OCI-LY7 (cell line): Measurements from ENCODE around the gene TIFAB. TPM values are rescaled to one million over a fixed set of nuclear protein-coding genes. Genes with fewer than 3 reads are reported as not detected.

ENCODE experiments used
- BruUV-seq: library from RNA; stranded (reverse); fragments of 400-500 nt; replicated peaks from 2 replicates; lab custom pipeline; 2021; lab: Mats Ljungman, UMichigan
- CTCF ChIA-PET: fragments of 300-600 bp; sonication (Branson Sonifier 250); formaldehyde crosslinking; loops from one replicate; lab custom pipeline; 2022; ENCODE audit warnings: antibody characterized with exemption; ENCODE audit not compliant: unreplicated experiment; lab: Charles Lee
- POLR2A ChIA-PET: fragments of 300-600 bp; sonication (Branson Sonifier 250); formaldehyde crosslinking; loops from one replicate; lab custom pipeline; 2022; ENCODE audit warnings: antibody characterized with exemption; lab: Charles Lee
- DNase-seq: peaks from one replicate; pipeline ENCODE4 v3.0.0-alpha.2; 2015; ENCODE audit warnings: low spot score
- H2AFZ ChIP-seq: fragments of 200-600 bp; sonication (generic), shearing (Covaris generic); 2 replicates; pipeline ENCODE4 v1.6.1; 2014; ENCODE audit warnings: mild to moderate bottlenecking, antibody characterized with exemption, low read length, moderate library complexity
- H3K27ac ChIP-seq: fragments of 200-600 bp; sonication (generic); 2 replicates; pipeline ENCODE4 v1.5.1; 2014; ENCODE audit warnings: mixed run types, low read depth, mild to moderate bottlenecking, moderate library complexity, low read length, inconsistent platforms; ENCODE audit not compliant: poor library complexity, severe bottlenecking
- H3K36me3 ChIP-seq: fragments of 200-600 bp; sonication (generic); 2 replicates; pipeline ENCODE4 v1.6.1; 2014; ENCODE audit warnings: mild to moderate bottlenecking, antibody characterized with exemption, low read length, moderate library complexity, mixed read lengths; ENCODE audit not compliant: insufficient read depth
- H3K4me1 ChIP-seq: fragments of 200-600 bp; sonication (generic); 2 replicates; pipeline ENCODE4 v1.5.1; 2014; ENCODE audit warnings: mild to moderate bottlenecking, low read length; ENCODE audit not compliant: insufficient read depth, poor library complexity, severe bottlenecking
- H3K4me2 ChIP-seq: fragments of 200-600 bp; sonication (generic); 2 replicates; pipeline ENCODE4 v1.6.1; 2014; ENCODE audit warnings: mild to moderate bottlenecking, low read length
- H3K4me3 ChIP-seq: fragments of 200-600 bp; sonication (generic); 2 replicates; pipeline ENCODE4 v1.5.1; 2014; ENCODE audit warnings: mild to moderate bottlenecking, low read depth, low read length; ENCODE audit not compliant: poor library complexity, severe bottlenecking
- H3K79me2 ChIP-seq: fragments of 200-600 bp; sonication (generic); 2 replicates; pipeline ENCODE4 v1.6.1; 2016; ENCODE audit warnings: low read depth, mild to moderate bottlenecking, low read length, moderate library complexity, mixed read lengths; ENCODE audit not compliant: insufficient read depth
- H3K9me2 ChIP-seq: fragments of 200-600 bp; sonication (generic); 2 replicates; pipeline ENCODE4 v1.6.1; 2016; ENCODE audit warnings: mild to moderate bottlenecking, low read length, mixed read lengths; ENCODE audit not compliant: insufficient read depth
- H3K9me3 ChIP-seq: fragments of 200-600 bp; sonication (generic); 2 replicates; pipeline ENCODE4 v1.6.1; 2014; ENCODE audit warnings: mild to moderate bottlenecking, mixed run types, low read length, mixed read lengths
- H4K20me1 ChIP-seq: fragments of 200-600 bp; sonication (generic); 2 replicates; pipeline ENCODE4 v1.6.1; 2014; ENCODE audit warnings: mild to moderate bottlenecking, antibody characterized with exemption, low read length, moderate library complexity, mixed read lengths; ENCODE audit not compliant: insufficient read depth
- CTCF ChIP-seq: fragments of 200-600 bp; sonication (generic); conservative IDR thresholded peaks from 2 replicates; pipeline ENCODE4 v1.5.1; 2014; ENCODE audit warnings: mild to moderate bottlenecking, antibody characterized with exemption, low read length, moderate library complexity, mixed read lengths
- EZH2phosphoT487 ChIP-seq: fragments of 200-600 bp; sonication (generic); IDR thresholded peaks from 2 replicates; pipeline ENCODE4 v1.6.1; 2018; ENCODE audit warnings: low read depth, borderline replicate concordance, mild to moderate bottlenecking, mixed run types, antibody characterized with exemption, low read length, moderate library complexity, mixed read lengths
- intact Hi-C: fragments of 100-400 bp; cut with micrococcal nuclease; formaldehyde crosslinking; loops from one replicate; pipeline ENCODE4 v1.10.0; 2022; ENCODE audit not compliant: unreplicated experiment
- total RNA-seq, 2 experiments: library from RNA; depleted of rRNA in 1 of 2; stranded (reverse); fragments of >200 nt in 1 of 2; shearing (Covaris generic) in 1 of 2; gene quantifications; 2 replicates each; pipeline ENCODE4 v1.2.3, GENCODE V29; 2014 to 2022

Gene TIFAB
- total RNA-seq, 2 experiments from 2014 or later: not detected

- no TSS peak for BruUV-seq
- Histone ChIP-seq H3K4me3 (no peak overlapping the region), H3K27ac (no peak overlapping the region), H3K79me2 (no peaks in the 10 kb centered on the region), H3K9me3 (no peaks in the 10 kb centered on the region), H2AFZ (no peak overlapping the region), H3K36me3 (no peaks in the 10 kb centered on the region), H4K20me1 (no peaks in the 10 kb centered on the region), H3K4me2 (peak overlapping the region; percentile 47; the same call in 1 of the 2 replicates), H3K9me2 (no peaks in the 10 kb centered on the region), H3K4me1 (peaks cover 12% of the 10 kb centered on the region)
- intact Hi-C loops: no loop called here
- CTCF ChIA-PET: no interaction called here
- TF ChIP-seq CTCF (no peak), EZH2phosphoT487 (no peak)
- no peak for DNase-seq
- POLR2A ChIA-PET: interaction anchor here (0.7 kb wide), 1 partner anchor 10 kb away, joined by 3 read pairs; the partner anchor contains the start of gene DCANP1
Measured at GRCh38 chr5:135437796-135438560, 14.2 kb downstream of the TIFAB start.

- intact Hi-C loops: no loop called here
- H3K9me3 ChIP-seq: no peaks in the 10 kb centered on the region
- H2AFZ ChIP-seq: no peak overlapping the region
- BruUV-seq: no TSS peak
- peaks cover 12% of the 10 kb centered on the region for H3K4me1 ChIP-seq
- H3K79me2 ChIP-seq: no peaks in the 10 kb centered on the region
- H3K4me2 ChIP-seq: peak overlapping the region; percentile 47
- no peak overlapping the region for H3K27ac ChIP-seq
- H3K36me3 ChIP-seq: no peaks in the 10 kb centered on the region
- no peak for DNase-seq
- no peaks in the 10 kb centered on the region for H3K9me2 ChIP-seq
- H4K20me1 ChIP-seq: no peaks in the 10 kb centered on the region
- TF ChIP-seq CTCF (no peak), EZH2phosphoT487 (no peak)
- CTCF ChIA-PET: no interaction called here
- POLR2A ChIA-PET: interaction anchor here (0.6 kb wide), 1 partner anchor 9 kb away, joined by 3 read pairs; no protein-coding TSS in a partner anchor
- no peak overlapping the region for H3K4me3 ChIP-seq
Measured at GRCh38 chr5:135437422-135437795, 14.7 kb downstream of the TIFAB start.

GRCh38 chr5:135436951-135437418, 15.2 kb downstream of the TIFAB start:
- ChIA-PET CTCF (no interaction called here), POLR2A (interaction anchor here (0.6 kb wide), 1 partner anchor 8 kb away, joined by 3 read pairs; no protein-coding TSS in a partner anchor)
- no peak overlapping the region for H2AFZ ChIP-seq
- H4K20me1 ChIP-seq: no peaks in the 10 kb centered on the region
- DNase-seq: no peak
- H3K4me1 ChIP-seq: peaks cover 12% of the 10 kb centered on the region
- no peak overlapping the region for H3K4me3 ChIP-seq
- TF ChIP-seq CTCF (no peak), EZH2phosphoT487 (no peak)
- intact Hi-C loops: no loop called here
- H3K9me2 ChIP-seq: no peaks in the 10 kb centered on the region
- BruUV-seq: no TSS peak
- peak overlapping the region; percentile 47 for H3K4me2 ChIP-seq
- H3K36me3 ChIP-seq: no peaks in the 10 kb centered on the region
- no peak overlapping the region for H3K27ac ChIP-seq
- H3K9me3 ChIP-seq: no peaks in the 10 kb centered on the region
- H3K79me2 ChIP-seq: no peaks in the 10 kb centered on the region
